ENCODE measurements around the gene DNAH1.

DNA sequence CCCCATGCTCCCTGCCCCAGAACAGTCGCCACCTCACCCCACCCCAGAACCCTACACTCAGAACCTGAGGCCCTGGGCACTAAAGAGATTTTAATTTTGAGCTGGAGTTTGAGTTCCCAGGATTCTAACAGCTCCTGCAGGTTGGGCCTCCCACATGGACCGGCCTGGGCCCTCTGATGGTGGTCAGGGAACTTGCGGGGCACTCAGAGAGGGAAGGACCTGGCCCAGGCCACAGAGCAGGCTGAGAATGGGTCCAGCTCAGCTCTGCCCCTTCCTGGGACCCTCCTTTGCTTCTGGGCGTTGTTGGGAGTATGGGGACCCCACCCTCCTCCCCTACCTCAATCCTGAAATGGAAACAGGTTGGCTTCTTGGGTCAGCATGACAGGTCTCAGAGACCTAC lies 129.9 kb downstream of the DNAH1 start:
- TF ChIP-seq EGR1 (IDR thresholded peaks at IDR 0.05) (no peak), CEBPB (IDR thresholded peaks at IDR 0.05) (no peak), ZBTB7A (IDR thresholded peaks at IDR 0.05; ENCODE audit: low read depth) (no peak), EP300 (IDR thresholded peaks at IDR 0.05; ENCODE audit: borderline replicate concordance) (no peak), RAD21 (IDR thresholded peaks at IDR 0.05; ENCODE audit: low read depth) (no peak), YY1 (IDR thresholded peaks at IDR 0.05; ENCODE audit: low read depth) (no peak), TAF1 (IDR thresholded peaks at IDR 0.05; ENCODE audit: low read depth) (no peak)
- TF ChIP-seq, protein P1, sequence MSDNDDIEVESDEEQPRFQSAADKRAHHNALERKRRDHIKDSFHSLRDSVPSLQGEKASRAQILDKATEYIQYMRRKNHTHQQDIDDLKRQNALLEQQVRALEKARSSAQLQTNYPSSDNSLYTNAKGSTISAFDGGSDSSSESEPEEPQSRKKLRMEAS (IDR thresholded peaks at IDR 0.05), result no peak

Data from Ishikawa (cell line).